ENCODE measurements around the gene MAGEA2.
"Not testable (repeated sequence)": the region's sequence is repeated elsewhere in the genome, so short reads cannot be mapped to it uniquely, and the experiment has no call there.

Gene MAGEA2

GRCh38 chrX:152753686-152754650 lies at the start of gene MAGEA2:
MAGEA2 (minus strand) TSS chrX:152753842; CDS start chrX:152751363, 2,479 bp downstream.
- DNase-seq, result not testable (repeated sequence)

GRCh38 chrX:152798945-152799344 lies 45.3 kb upstream of the MAGEA2 start:
- DNase-seq, result no peak

GRCh38 chrX:152787062-152787461 lies 33.4 kb upstream of the MAGEA2 start:
- DNase-seq, result not testable (repeated sequence)

- not testable (repeated sequence) for DNase-seq
These were observed 16.1 kb upstream of the MAGEA2 start, which contains the start of gene MAGEA6 for GRCh38 chrX:152769549-152770289. MAGEA6 (minus strand) TSS chrX:152769689; CDS start chrX:152767650, 2,039 bp downstream.

GRCh38 chrX:152766562-152766961 lies 12.9 kb upstream of the MAGEA2 start:
- DNase-seq, result not testable (repeated sequence)

GRCh38 chrX:152761582-152761981 lies 7.9 kb upstream of the MAGEA2 start:
- not testable (repeated sequence) for DNase-seq

- not testable (repeated sequence) for DNase-seq
These were observed 5.9 kb upstream of the MAGEA2 start for GRCh38 chrX:152759544-152759943.

GRCh38 chrX:152758918-152759317 lies 5.3 kb upstream of the MAGEA2 start, which contains the start of gene CSAG3:
CSAG3 (plus strand) TSS chrX:152759218.
- DNase-seq, result not testable (repeated sequence)

GRCh38 chrX:152754871-152755270 lies 1.2 kb upstream of the MAGEA2 start:
- not testable (repeated sequence) for DNase-seq

- DNase-seq, result no peak
These were observed 15.1 kb downstream of the MAGEA2 start for GRCh38 chrX:152738560-152738959.

GRCh38 chrX:152736528-152736927 lies 17.1 kb downstream of the MAGEA2 start:
- DNase-seq, result not testable (repeated sequence)

GRCh38 chrX:152735860-152736511 lies 17.7 kb downstream of the MAGEA2 start:
- DNase-seq, result no peak

GRCh38 chrX:152735101-152735500 lies 18.5 kb downstream of the MAGEA2 start:
- no peak for DNase-seq

GRCh38 chrX:152734143-152734858 lies 19.3 kb downstream of the MAGEA2 start:
- DNase-seq, result not testable (repeated sequence)

- DNase-seq, result no peak
These were observed 20.2 kb downstream of the MAGEA2 start, which contains the start of the genes CSAG1 and MAGEA12 for GRCh38 chrX:152733261-152733975. CSAG1 (minus strand) TSS chrX:152733721; CDS start chrX:152732460, 1,261 bp downstream. MAGEA12 (plus strand) TSS chrX:152733757; CDS start chrX:152736162, 2,405 bp downstream.

GRCh38 chrX:152725409-152725808 lies 28.2 kb downstream of the MAGEA2 start:
- no peak for DNase-seq

- DNase-seq, result not testable (repeated sequence)
These were observed 39.5 kb downstream of the MAGEA2 start, which contains the start of gene MAGEA2B for GRCh38 chrX:152713815-152714787. MAGEA2B (plus strand) TSS chrX:152714628; CDS start chrX:152717107, 2,479 bp downstream.

GRCh38 chrX:152713195-152713594 lies 40.4 kb downstream of the MAGEA2 start:
- not testable (repeated sequence) for DNase-seq

GRCh38 chrX:152709173-152709572 lies 44.5 kb downstream of the MAGEA2 start, which contains the start of gene CSAG2:
CSAG2 (minus strand) TSS chrX:152709273; CDS start chrX:152709112, 161 bp downstream.
- DNase-seq, result not testable (repeated sequence)
